Measurements from ENCODE around the gene TMED9.
A peak's percentile ranks its signal among the peaks of the same experiment; 100 is the strongest.

Gene TMED9

DNA sequence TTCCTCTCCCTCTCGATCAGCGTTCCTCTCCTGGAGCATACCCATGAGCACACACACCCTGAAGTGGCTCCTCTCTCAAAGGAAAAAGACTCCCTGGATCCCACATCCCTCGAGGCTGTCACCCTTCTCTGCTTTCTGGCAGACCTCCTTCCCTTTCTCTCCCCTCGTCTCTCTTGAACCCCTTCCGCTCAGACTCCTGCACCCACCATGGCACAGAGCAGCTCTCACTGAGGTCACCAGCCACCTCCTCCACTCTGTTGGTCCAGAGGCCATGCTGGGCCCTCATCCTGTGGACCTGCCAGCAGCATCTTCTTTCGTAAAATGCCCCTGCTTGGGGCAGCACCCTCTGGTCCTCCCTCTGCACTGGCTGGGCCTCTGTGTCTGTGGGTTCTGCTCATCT, 13.7 kb downstream of the TMED9 start:
- no peak overlapping the region for H4K8ac ChIP-seq (ENCODE audit: low read depth, low read length)
- H4K91ac ChIP-seq (ENCODE audit: low read depth, low read length): no peak overlapping the region
- H3K27ac ChIP-seq (ENCODE audit: low read depth, low read length): no peak overlapping the region
- H3K79me2 ChIP-seq (ENCODE audit: control insufficient read depth, insufficient read depth, low read length, poor library complexity): no peaks in the 10 kb centered on the region
- no peak overlapping the region for H3K4me3 ChIP-seq (ENCODE audit: low read depth, low read length)
- no CpG with 5 or more reads among the region's 6 CpGs for WGBS (ENCODE audit: extremely low coverage, insufficient coverage, insufficient read length)
- H3K79me1 ChIP-seq (ENCODE audit: low read length): no peaks in the 10 kb centered on the region
- peaks cover 0 to 8% of the 10 kb centered on the region in 2 experiments for H3K4me1 ChIP-seq (ENCODE audit: control insufficient read depth in 1 of 2, insufficient read depth in 2 of 2, low read length in 2 of 2)
- no peak overlapping the region for H2BK12ac ChIP-seq (ENCODE audit: low read length)
- no peak overlapping the region for H3K4ac ChIP-seq (ENCODE audit: low read depth, low read length)
- H3K14ac ChIP-seq (ENCODE audit: low read length): no peak overlapping the region
- H2BK120ac ChIP-seq (ENCODE audit: insufficient read depth, low read length, poor library complexity): no peak overlapping the region
- no peak overlapping the region for H3K18ac ChIP-seq (ENCODE audit: low read length)
- no peak overlapping the region for H2AK5ac ChIP-seq (ENCODE audit: low read length)
- DNase-seq: no peak
- H3K36me3 ChIP-seq (ENCODE audit: control insufficient read depth in 1 of 2, insufficient read depth in 2 of 2, low read length in 2 of 2): peaks cover 24 to 31% of the 10 kb centered on the region in 2 experiments
- no peaks in the 10 kb centered on the region for H3K27me3 ChIP-seq (ENCODE audit: insufficient read depth, low read length)
- H2BK5ac ChIP-seq (ENCODE audit: low read depth, low read length, poor library complexity): no peak overlapping the region
- no peak overlapping the region for H3K4me2 ChIP-seq (ENCODE audit: low read length)
- no peak overlapping the region for H3K23ac ChIP-seq (ENCODE audit: low read length)
- H3K9me3 ChIP-seq (ENCODE audit: insufficient read depth, low read depth, low read length): no peaks in the 10 kb centered on the region
- H2AFZ ChIP-seq (ENCODE audit: insufficient read depth, low read length, poor library complexity): no peak overlapping the region
- H3K9ac ChIP-seq (ENCODE audit: low read length): no peak overlapping the region
- no peak overlapping the region for H4K12ac ChIP-seq (ENCODE audit: low read depth, low read length)

DNA sequence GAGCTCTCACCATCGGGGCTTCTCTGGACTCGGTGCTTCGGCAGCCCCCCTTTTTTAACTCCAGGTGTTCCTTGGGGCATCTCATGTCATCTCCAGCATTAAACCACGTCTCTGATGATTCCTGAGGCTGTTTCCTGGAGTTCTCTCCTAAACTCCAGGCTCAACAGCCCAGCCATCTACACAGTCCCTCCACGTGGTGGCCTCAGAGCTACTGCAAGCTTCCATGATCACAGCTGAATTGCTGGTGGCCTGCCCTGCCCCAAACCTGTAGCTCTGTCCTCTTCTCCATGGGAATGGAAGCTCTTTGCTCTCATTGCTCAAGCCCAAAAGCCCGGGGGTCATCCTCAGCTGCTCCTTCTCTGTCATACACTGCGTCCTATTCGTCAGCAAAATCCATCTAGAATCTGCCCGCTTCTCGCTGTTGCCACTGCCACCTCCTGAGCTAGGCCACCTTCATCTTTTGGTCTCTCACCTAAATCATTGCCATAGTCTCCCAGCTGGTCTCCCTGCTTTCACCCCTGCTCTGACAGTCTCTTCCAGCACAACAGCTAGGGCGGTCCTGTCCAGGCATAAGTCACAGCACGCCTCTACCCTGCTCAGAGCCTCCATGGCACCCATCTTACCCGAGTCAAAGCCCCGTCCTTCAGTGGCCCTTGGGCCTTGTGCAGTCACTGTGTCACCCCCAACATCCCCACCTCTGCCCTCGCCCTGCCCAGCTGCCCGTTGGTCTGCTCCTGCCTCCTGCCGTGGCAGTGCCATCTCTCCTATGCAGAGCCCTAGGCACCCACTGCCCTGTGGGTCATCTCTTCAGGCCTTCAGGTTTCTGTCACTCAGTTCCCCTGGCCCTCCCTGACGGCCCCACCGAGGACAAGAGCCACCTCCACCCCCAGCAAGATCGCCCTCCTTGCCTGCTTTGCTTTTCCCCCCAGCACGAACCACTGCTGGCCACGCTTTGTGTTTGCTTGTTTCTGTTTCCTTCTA, 14.4 kb downstream of the TMED9 start:
- Histone ChIP-seq H2BK120ac (ENCODE audit: insufficient read depth, low read length, poor library complexity) (no peak overlapping the region), H3K18ac (ENCODE audit: low read length) (no peak overlapping the region), H3K36me3 (ENCODE audit: control insufficient read depth in 1 of 2, insufficient read depth in 2 of 2, low read length in 2 of 2) (peaks cover 24 to 31% of the 10 kb centered on the region in 2 experiments), H3K27ac (ENCODE audit: low read depth, low read length) (no peak overlapping the region), H3K4me2 (ENCODE audit: low read length) (no peak overlapping the region), H4K12ac (ENCODE audit: low read depth, low read length) (no peak overlapping the region), H2AK5ac (ENCODE audit: low read length) (no peak overlapping the region), H3K23ac (ENCODE audit: low read length) (no peak overlapping the region), H3K9ac (ENCODE audit: low read length) (no peak overlapping the region), H3K14ac (ENCODE audit: low read length) (no peak overlapping the region), H3K4ac (ENCODE audit: low read depth, low read length) (no peak overlapping the region), H3K79me1 (ENCODE audit: low read length) (no peaks in the 10 kb centered on the region), H2BK5ac (ENCODE audit: low read depth, low read length, poor library complexity) (no peak overlapping the region), H3K4me3 (ENCODE audit: low read depth, low read length) (no peak overlapping the region), H2AFZ (ENCODE audit: insufficient read depth, low read length, poor library complexity) (no peak overlapping the region), H3K79me2 (ENCODE audit: control insufficient read depth, insufficient read depth, low read length, poor library complexity) (no peaks in the 10 kb centered on the region), H4K8ac (ENCODE audit: low read depth, low read length) (no peak overlapping the region), H4K91ac (ENCODE audit: low read depth, low read length) (no peak overlapping the region), H3K9me3 (ENCODE audit: insufficient read depth, low read depth, low read length) (no peaks in the 10 kb centered on the region), H3K27me3 (ENCODE audit: insufficient read depth, low read length) (no peaks in the 10 kb centered on the region), H3K4me1 (ENCODE audit: control insufficient read depth in 1 of 2, insufficient read depth in 2 of 2, low read length in 2 of 2) (peaks cover 0 to 3% of the 10 kb centered on the region in 2 experiments), H2BK12ac (ENCODE audit: low read length) (no peak overlapping the region)
- no peak for DNase-seq
- WGBS (ENCODE audit: extremely low coverage, insufficient coverage, insufficient read length): no CpG with 5 or more reads among the region's 22 CpGs

DNA sequence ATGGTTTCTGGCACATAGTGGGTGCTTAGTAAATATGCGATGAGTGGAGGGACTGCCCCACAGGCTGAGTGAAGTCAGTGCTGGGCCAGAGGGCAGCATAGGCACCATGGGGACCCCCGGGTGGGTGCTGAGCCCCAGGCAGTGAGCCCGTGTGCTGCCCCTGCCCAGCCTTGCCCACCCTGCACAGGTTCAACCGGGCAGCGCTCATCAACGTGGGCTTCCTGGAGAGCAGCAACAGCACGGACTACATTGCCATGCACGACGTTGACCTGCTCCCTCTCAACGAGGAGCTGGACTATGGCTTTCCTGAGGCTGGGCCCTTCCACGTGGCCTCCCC, 15.1 kb downstream of the TMED9 start:
- Histone ChIP-seq H2BK12ac (ENCODE audit: low read length) (no peak overlapping the region), H3K27ac (ENCODE audit: low read depth, low read length) (no peak overlapping the region), H3K4me3 (ENCODE audit: low read depth, low read length) (no peak overlapping the region), H4K12ac (ENCODE audit: low read depth, low read length) (no peak overlapping the region), H3K23ac (ENCODE audit: low read length) (no peak overlapping the region), H3K14ac (ENCODE audit: low read length) (no peak overlapping the region), H4K8ac (ENCODE audit: low read depth, low read length) (no peak overlapping the region), H3K36me3 (ENCODE audit: control insufficient read depth in 1 of 2, insufficient read depth in 2 of 2, low read length in 2 of 2) (peaks cover 24 to 31% of the 10 kb centered on the region in 2 experiments), H3K79me2 (ENCODE audit: control insufficient read depth, insufficient read depth, low read length, poor library complexity) (no peaks in the 10 kb centered on the region), H3K27me3 (ENCODE audit: insufficient read depth, low read length) (no peaks in the 10 kb centered on the region), H3K9ac (ENCODE audit: low read length) (no peak overlapping the region), H3K9me3 (ENCODE audit: insufficient read depth, low read depth, low read length) (no peaks in the 10 kb centered on the region), H2AFZ (ENCODE audit: insufficient read depth, low read length, poor library complexity) (no peak overlapping the region), H3K18ac (ENCODE audit: low read length) (no peak overlapping the region), H3K79me1 (ENCODE audit: low read length) (no peaks in the 10 kb centered on the region), H2BK120ac (ENCODE audit: insufficient read depth, low read length, poor library complexity) (no peak overlapping the region), H3K4me2 (ENCODE audit: low read length) (no peak overlapping the region), H3K4ac (ENCODE audit: low read depth, low read length) (no peak overlapping the region), H2AK5ac (ENCODE audit: low read length) (no peak overlapping the region), H2BK5ac (ENCODE audit: low read depth, low read length, poor library complexity) (no peak overlapping the region), H4K91ac (ENCODE audit: low read depth, low read length) (no peak overlapping the region), H3K4me1 (ENCODE audit: control insufficient read depth in 1 of 2, insufficient read depth in 2 of 2, low read length in 2 of 2) (peaks cover 0 to 3% of the 10 kb centered on the region in 2 experiments)
- WGBS (ENCODE audit: extremely low coverage, insufficient coverage, insufficient read length): no CpG with 5 or more reads among the region's 11 CpGs
- no peak for DNase-seq

- Histone ChIP-seq H3K27me3 (ENCODE audit: insufficient read depth, low read length) (no peaks in the 10 kb centered on the region), H3K23ac (ENCODE audit: low read length) (no peak overlapping the region), H3K79me1 (ENCODE audit: low read length) (no peaks in the 10 kb centered on the region), H2BK12ac (ENCODE audit: low read length) (no peak overlapping the region), H3K36me3 (ENCODE audit: control insufficient read depth in 1 of 2, insufficient read depth in 2 of 2, low read length in 2 of 2) (peaks cover 24 to 31% of the 10 kb centered on the region in 2 experiments), H3K18ac (ENCODE audit: low read length) (no peak overlapping the region), H3K4me2 (ENCODE audit: low read length) (no peak overlapping the region), H4K8ac (ENCODE audit: low read depth, low read length) (no peak overlapping the region), H2AK5ac (ENCODE audit: low read length) (no peak overlapping the region), H4K91ac (ENCODE audit: low read depth, low read length) (no peak overlapping the region), H3K79me2 (ENCODE audit: control insufficient read depth, insufficient read depth, low read length, poor library complexity) (no peaks in the 10 kb centered on the region), H2AFZ (ENCODE audit: insufficient read depth, low read length, poor library complexity) (no peak overlapping the region), H3K9ac (ENCODE audit: low read length) (no peak overlapping the region), H3K14ac (ENCODE audit: low read length) (no peak overlapping the region), H2BK5ac (ENCODE audit: low read depth, low read length, poor library complexity) (no peak overlapping the region), H3K9me3 (ENCODE audit: insufficient read depth, low read depth, low read length) (no peaks in the 10 kb centered on the region), H3K4me1 (ENCODE audit: control insufficient read depth in 1 of 2, insufficient read depth in 2 of 2, low read length in 2 of 2) (peaks cover 0 to 3% of the 10 kb centered on the region in 2 experiments), H4K12ac (ENCODE audit: low read depth, low read length) (no peak overlapping the region), H3K4ac (ENCODE audit: low read depth, low read length) (no peak overlapping the region), H3K27ac (ENCODE audit: low read depth, low read length) (no peak overlapping the region), H2BK120ac (ENCODE audit: insufficient read depth, low read length, poor library complexity) (no peak overlapping the region), H3K4me3 (ENCODE audit: low read depth, low read length) (no peak overlapping the region)
- peak; percentile 91 to 92 for DNase-seq
- WGBS (ENCODE audit: extremely low coverage, insufficient coverage, insufficient read length): no CpG with 5 or more reads among the region's 15 CpGs
Observed at GRCh38 chr5:177607452-177608192, 15.6 kb downstream of the TMED9 start.
